ENCODE measurements around the gene SLC5A7.

SLC5A7 gene

GRCh38 chr2:107986278-107987217 is at the start of gene SLC5A7:
TSS of gene SLC5A7 (plus strand) at chr2:107986524. CDS start at chr2:107988156, 1,632 bp downstream.
- no peak for DNase-seq

GRCh38 chr2:107961395-107961794 is 24.9 kb upstream of the SLC5A7 start:
- no peak for DNase-seq

GRCh38 chr2:107964185-107964584 is 22.1 kb upstream of the SLC5A7 start:
- no peak for DNase-seq

- no peak for DNase-seq
Measured at GRCh38 chr2:107984707-107985106, 1.6 kb upstream of the SLC5A7 start.

- no peak for DNase-seq
Measured at GRCh38 chr2:107988108-107988507, 1.8 kb downstream of the SLC5A7 start.

GRCh38 chr2:107989445-107989844 is 3.1 kb downstream of the SLC5A7 start:
- DNase-seq = no peak

GRCh38 chr2:107990718-107991117 is 4.4 kb downstream of the SLC5A7 start:
- DNase-seq = no peak

GRCh38 chr2:107992069-107992468 is 5.7 kb downstream of the SLC5A7 start:
- DNase-seq = no peak

- DNase-seq = no peak
Measured at GRCh38 chr2:107999158-107999557, 12.8 kb downstream of the SLC5A7 start.

GRCh38 chr2:108010912-108011591 is 24.7 kb downstream of the SLC5A7 start:
- DNase-seq = no peak

GRCh38 chr2:108013305-108013704 is 27.0 kb downstream of the SLC5A7 start:
- DNase-seq = no peak

GRCh38 chr2:108022628-108023027 is 36.3 kb downstream of the SLC5A7 start:
- DNase-seq = no peak

GRCh38 chr2:108023776-108024175 is 37.5 kb downstream of the SLC5A7 start:
- DNase-seq = no peak

- no peak for DNase-seq
Measured at GRCh38 chr2:108026092-108026794, 39.9 kb downstream of the SLC5A7 start.

- no peak for DNase-seq
Measured at GRCh38 chr2:108029496-108029895, 43.2 kb downstream of the SLC5A7 start.

- no peak for DNase-seq
Measured at GRCh38 chr2:108029912-108030311, 43.6 kb downstream of the SLC5A7 start.

GRCh38 chr2:108031471-108031941 is 45.2 kb downstream of the SLC5A7 start:
- DNase-seq = no peak

GRCh38 chr2:108034843-108035242 is 48.5 kb downstream of the SLC5A7 start:
- no peak for DNase-seq

GRCh38 chr2:108048752-108049151 is 62.4 kb downstream of the SLC5A7 start:
- no peak for DNase-seq

- DNase-seq = no peak
Measured at GRCh38 chr2:108058576-108059137, 72.3 kb downstream of the SLC5A7 start.

GRCh38 chr2:108061439-108062042 is 75.2 kb downstream of the SLC5A7 start:
- no peak for DNase-seq
